Upper lobe of left lung (tissue), 4 donors: ENCODE measurements around the gene NPHS1.

ENCODE experiments used
- CTCF ChIP-seq, 6 experiments: fragments of 450-650 bp in 4 of 6; fragments of 200-600 bp in 2 of 6; sonication (generic) in 2 of 6; IDR thresholded peaks; one replicate each; pipeline ENCODE4 v1.5.1; 2016 to 2019; ENCODE audit warnings: antibody characterized with exemption in 6 of 6
- POLR2A ChIP-seq, 4 donors: fragments of 450-650 bp; IDR thresholded peaks; one replicate each; pipeline ENCODE4 v1.5.1; 2016 to 2017; ENCODE audit warnings: antibody characterized with exemption in 4 of 4, mild to moderate bottlenecking in 2 of 4
- POLR2AphosphoS5 ChIP-seq, 2 donors: sonication (generic); formaldehyde crosslinking; IDR thresholded peaks; one replicate each; pipeline ENCODE4 v1.5.1; 2017; ENCODE audit warnings: antibody characterized with exemption in 2 of 2

- no peak for TF ChIP-seq POLR2A (IDR thresholded peaks at IDR 0.05)
- TF ChIP-seq CTCF (IDR thresholded peaks at IDR 0.05), result no peak
- no peak for TF ChIP-seq POLR2AphosphoS5 (IDR thresholded peaks at IDR 0.05)
These were observed 37.9 kb upstream of the NPHS1 start for GRCh38 chr19:35890113-35890650.
